Stimulated activated CD8-positive, alpha-beta memory T cell treated with anti-CD3 and anti-CD28 coated beads, Interleukin-4, amount 100 ng/mL, for 48 hours (primary cell): Measurements from ENCODE around the gene C2CD4C.
"Not testable (repeated sequence)": the region's sequence is repeated elsewhere in the genome, so short reads cannot be mapped to it uniquely, and the experiment has no call there.

ENCODE experiments used
- DNase-seq: peaks from one replicate; pipeline ENCODE4 v3.0.0-alpha.2; 2020

Gene C2CD4C

GRCh38 chr19:413756-414420 is 4.9 kb upstream of the C2CD4C start:
- no peak for DNase-seq

GRCh38 chr19:412356-413355 is 3.7 kb upstream of the C2CD4C start:
- DNase-seq: no peak

- no peak for DNase-seq
Observed at GRCh38 chr19:411723-412355, 2.9 kb upstream of the C2CD4C start.

GRCh38 chr19:411121-411722 is 2.3 kb upstream of the C2CD4C start:
- DNase-seq: not testable (repeated sequence)

GRCh38 chr19:410243-410781 is 1.4 kb upstream of the C2CD4C start:
- DNase-seq: no peak

GRCh38 chr19:409516-410242 is 732 bp upstream of the C2CD4C start:
- DNase-seq: no peak

- DNase-seq: no peak
Observed at GRCh38 chr19:408441-408901, 476 bp downstream of the C2CD4C start.

- DNase-seq: no peak
Observed at GRCh38 chr19:407511-408440, 1.2 kb downstream of the C2CD4C start.

GRCh38 chr19:406971-407510 is 1.9 kb downstream of the C2CD4C start:
- DNase-seq: no peak

- DNase-seq: no peak
Observed at GRCh38 chr19:406135-406781, 2.7 kb downstream of the C2CD4C start.

- no peak for DNase-seq
Observed at GRCh38 chr19:405121-405965, 3.6 kb downstream of the C2CD4C start.

GRCh38 chr19:403221-404027 is 5.5 kb downstream of the C2CD4C start:
- no peak for DNase-seq

- no peak for DNase-seq
Observed at GRCh38 chr19:402786-403185, 6.2 kb downstream of the C2CD4C start.

- no peak for DNase-seq
Observed at GRCh38 chr19:401866-402511, 7.0 kb downstream of the C2CD4C start.

- DNase-seq: no peak
Observed at GRCh38 chr19:400976-401865, 7.7 kb downstream of the C2CD4C start.

- no peak for DNase-seq
Observed at GRCh38 chr19:399370-399769, 9.6 kb downstream of the C2CD4C start.

GRCh38 chr19:398719-399118 is 10.2 kb downstream of the C2CD4C start:
- no peak for DNase-seq
